Activated CD4-positive, CD25-positive, alpha-beta regulatory T cell treated with anti-CD3 and anti-CD28 coated beads, Interleukin-2, amount 50 U/mL, for 16 hours (primary cell): Measurements from ENCODE around the gene COPZ1.

Source experiments
- DNase-seq: peaks from one replicate; pipeline ENCODE4 v3.0.0-alpha.2; 2020; ENCODE audit warnings: low read depth, low spot score

The COPZ1 gene

GRCh38 chr12:54377007-54377406 is 52.1 kb downstream of the COPZ1 start:
- no peak for DNase-seq

DNA sequence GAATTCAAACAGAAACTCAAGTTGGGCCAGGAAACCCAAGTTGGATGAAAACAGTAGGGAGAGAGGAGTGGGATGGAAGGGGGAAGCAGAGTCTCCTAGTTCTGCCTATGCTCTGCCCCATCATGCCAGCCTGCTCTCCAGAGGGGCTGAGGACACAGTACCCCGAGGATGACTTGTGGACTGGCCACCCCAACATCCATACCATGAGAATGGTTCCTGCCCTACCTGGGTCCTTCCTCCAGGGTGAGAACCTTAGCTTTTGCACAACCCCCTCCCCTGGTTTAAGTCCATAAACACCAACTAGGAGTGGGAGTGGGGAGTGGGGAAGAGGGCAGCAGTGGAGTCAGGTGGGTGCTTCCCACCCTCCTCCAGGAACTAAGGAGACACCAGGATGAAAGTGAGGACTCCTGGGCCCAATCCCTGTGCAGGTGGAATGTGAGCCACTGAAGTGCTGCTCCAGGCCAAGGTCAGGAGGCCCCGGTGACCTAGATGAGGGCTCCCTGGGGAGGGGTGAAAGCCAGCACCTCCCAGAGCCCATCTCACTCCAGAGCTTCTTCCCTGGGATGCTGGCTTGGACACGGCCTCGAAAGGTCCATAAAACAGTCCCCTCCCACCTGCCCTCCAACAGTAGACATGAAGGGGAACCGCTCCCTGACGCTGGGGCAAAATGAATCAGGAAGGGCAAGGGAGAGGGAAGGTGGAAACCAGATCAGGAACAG is 53.0 kb downstream of the COPZ1 start:
- no peak for DNase-seq

DNA sequence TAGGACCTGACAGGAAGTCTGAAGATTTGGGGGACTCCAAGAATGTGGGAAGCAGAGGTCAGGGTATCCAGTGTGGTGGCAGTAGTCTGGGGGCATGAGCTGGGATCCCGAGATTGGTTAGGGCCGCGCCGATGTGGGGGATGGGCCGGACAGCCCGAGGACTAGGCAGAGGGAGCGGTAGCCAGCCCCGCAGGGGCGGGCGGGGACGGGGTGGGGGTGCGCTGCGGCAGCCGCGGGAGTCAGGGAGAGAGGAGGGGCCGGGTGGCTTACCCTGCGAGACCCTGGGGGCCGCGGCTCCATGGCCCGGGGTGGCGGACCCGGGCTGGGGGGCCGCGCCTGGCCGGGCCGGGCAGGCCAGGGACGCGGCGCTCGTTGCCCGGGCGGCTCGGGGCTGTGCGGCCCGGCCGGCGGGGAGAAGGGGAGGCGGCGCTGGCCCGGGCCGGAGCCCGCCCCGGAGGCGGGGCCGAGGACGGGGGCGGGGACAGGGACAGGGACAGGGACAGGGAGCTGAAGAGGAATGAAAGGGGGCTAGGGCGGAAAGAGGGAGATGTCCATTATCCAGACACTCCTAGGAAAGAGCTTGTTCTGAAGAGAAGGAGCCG is 54.0 kb downstream of the COPZ1 start:
- no peak for DNase-seq

- peak; percentile 78 for DNase-seq
Observed at GRCh38 chr12:54379398-54380201, 54.7 kb downstream of the COPZ1 start.

DNA sequence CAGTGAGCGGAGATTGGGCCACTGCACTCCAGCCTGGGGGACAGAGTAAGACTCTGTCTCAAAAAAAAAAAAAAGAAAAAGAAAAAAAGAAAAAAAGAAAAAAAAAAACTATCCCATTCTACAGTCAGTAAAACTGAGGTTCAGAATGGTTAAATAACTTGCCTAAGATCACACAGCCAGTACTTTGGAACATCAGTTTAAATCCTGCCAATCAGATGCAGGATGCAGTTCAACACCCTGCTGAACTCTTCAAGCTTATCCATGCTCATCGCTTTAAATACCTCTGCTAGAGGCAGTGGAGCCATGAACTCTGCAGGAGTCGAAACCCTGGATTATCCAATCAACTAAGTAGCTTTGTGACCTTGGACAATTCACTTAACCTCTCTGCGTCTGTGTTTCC is 56.2 kb downstream of the COPZ1 start:
- DNase-seq, result no peak

- no peak for DNase-seq
Observed at GRCh38 chr12:54383041-54383609, 58.2 kb downstream of the COPZ1 start.

DNA sequence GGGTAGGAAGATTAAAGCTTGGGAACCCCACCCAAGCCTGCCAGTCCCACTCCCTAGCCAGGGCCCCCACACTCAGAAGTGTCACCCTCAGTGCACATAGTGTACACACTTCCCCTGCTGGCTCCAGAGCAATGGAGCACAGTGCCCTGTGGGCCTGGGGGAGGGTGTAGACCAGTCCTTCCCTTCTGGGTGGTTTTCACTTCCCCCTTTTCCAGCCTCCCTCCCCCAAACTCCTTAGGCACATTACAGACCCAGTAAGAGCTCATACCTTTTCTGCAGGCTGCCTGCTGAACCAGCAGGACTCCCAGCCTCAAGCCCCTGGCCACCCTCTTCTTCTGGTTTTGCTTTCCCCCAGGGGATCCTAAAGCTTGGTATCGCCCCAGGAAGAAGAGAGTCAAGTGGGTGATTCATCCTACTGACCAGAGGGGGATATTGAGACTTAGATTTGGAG is 59.7 kb downstream of the COPZ1 start, which contains the start of gene ZNF385A:
ZNF385A (minus strand) TSS at position 143 of the 451 bp plus-strand sequence. CDS start 219 bp downstream, outside the sequence.
- DNase-seq, result no peak

DNA sequence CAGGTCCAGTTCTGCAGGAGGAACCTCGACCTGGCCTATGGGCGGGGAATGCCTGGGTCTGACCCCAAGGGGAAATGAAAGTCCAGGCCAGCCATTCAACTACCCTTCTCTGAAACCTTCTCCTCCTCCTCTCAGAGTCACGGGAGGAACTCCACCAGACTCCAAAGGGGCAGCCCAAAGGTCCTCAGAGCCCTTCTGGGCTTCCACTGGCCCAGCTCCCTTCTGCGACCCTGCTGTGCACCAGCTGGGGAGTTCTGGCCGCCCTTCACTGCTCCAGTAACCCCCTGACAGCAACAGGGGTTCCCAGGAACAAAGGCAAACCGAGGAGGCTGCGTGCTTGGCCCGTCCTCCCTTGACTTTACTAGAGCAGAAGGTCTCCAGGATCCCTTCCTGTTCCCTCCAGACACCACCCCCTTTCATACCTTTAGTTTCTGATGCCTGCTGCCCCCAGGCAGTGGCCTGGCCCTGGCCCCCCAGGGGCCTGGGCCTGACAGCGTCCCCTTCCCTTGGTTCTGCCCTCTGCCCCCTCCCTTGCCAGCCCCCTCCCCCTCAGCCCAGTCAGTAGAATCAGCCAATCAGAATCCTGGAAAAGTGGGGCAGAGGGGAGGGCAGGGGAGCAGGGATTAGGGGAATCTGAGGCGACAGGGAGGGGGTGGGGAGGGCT is 60.5 kb downstream of the COPZ1 start:
- no peak for DNase-seq

GRCh38 chr12:54386403-54387113 is 61.6 kb downstream of the COPZ1 start:
- no peak for DNase-seq

GRCh38 chr12:54387114-54387467 is 62.2 kb downstream of the COPZ1 start:
- DNase-seq, result no peak

- no peak for DNase-seq
Observed at GRCh38 chr12:54388237-54389133, 63.6 kb downstream of the COPZ1 start.

- no peak for DNase-seq
Observed at GRCh38 chr12:54389134-54389508, 64.2 kb downstream of the COPZ1 start.

DNA sequence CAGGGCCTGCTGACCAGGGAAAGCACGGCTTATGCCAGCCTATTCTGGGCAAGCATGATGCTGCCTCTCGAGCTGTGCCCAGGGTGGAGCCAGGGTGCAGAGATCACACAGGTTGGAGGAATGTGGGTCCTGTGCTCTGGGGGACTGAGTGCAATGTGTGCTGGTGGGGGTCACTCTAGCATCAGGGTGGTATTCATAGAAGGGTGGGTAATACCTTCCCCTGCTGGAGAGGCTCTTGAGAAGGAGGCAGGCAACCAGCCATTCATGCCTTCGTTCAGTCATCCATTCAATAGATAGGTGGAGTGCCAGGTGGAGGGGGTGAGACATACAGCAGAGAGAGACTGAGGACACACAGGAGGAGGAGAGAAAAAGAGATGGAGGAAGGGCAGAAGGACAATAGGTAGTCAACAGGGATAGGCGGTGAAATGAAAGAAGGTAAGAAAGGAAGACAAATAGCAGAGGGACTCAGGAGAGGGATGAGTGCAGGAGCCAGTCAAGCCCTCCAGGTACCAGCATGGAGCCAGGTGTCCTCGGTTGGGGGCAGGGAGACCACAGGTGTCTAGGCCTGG is 64.8 kb downstream of the COPZ1 start:
- DNase-seq, result no peak

DNA sequence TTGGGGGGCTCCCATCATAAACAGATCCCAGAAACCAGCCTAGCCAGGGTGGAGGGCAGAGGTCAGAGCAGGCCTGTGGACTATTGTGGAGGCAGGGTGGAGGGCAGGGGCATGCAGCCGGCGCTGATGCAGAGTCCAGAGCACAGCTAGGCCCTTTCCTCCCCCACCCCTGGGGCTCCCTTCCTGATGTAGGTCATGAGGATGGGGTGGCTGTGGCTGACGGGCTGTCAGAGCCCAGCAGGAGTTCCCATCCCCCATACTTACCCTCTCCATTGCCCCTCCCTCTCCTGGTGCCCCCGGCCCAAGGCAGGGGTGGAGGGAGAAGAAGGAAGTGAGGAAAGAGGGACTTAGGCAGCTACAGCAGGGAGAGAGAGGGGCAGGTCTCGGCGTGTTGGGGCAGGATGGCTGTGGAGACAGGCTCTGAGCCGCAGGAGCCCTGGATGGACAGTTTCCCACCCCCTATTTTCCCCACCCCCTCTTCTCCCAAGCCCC is 65.3 kb downstream of the COPZ1 start:
- DNase-seq, result no peak

GRCh38 chr12:54390668-54391551 is 66.0 kb downstream of the COPZ1 start:
- DNase-seq, result peak; percentile 15

- no peak for DNase-seq
Observed at GRCh38 chr12:54392485-54393206, 67.7 kb downstream of the COPZ1 start.

GRCh38 chr12:54393207-54393609 is 68.3 kb downstream of the COPZ1 start:
- no peak for DNase-seq

GRCh38 chr12:54393743-54394142 is 68.8 kb downstream of the COPZ1 start:
- no peak for DNase-seq
